GM18511 (cell line): ENCODE measurements around the gene SEMA3D.

Source experiments
- ATAC-seq: cut with Tn5 transposase; IDR thresholded peaks from one replicate; pipeline ENCODE4 v1.9.1; 2021; ENCODE audit warnings: mild to moderate bottlenecking, moderate library complexity; ENCODE audit not compliant: unreplicated experiment

SEMA3D gene

DNA sequence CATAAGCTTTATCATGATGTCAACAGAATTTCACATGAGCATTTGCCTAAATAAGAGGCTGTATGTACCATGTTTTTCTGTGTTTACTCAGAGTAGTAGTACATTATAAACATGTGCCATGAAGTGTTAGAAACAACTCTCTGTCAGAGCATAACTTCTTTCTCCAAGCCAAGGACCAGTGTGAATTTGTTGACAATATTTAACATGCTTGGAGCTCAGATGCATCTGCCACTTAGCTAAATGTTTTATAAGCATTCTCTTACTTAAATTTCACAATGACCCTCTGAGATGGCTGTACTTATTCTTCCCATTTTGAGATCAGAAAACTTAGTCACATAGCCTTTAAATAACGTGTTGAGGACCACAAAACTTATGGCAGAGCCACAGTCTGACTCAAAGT, 105.0 kb downstream of the SEMA3D start:
- no peak for ATAC-seq

DNA sequence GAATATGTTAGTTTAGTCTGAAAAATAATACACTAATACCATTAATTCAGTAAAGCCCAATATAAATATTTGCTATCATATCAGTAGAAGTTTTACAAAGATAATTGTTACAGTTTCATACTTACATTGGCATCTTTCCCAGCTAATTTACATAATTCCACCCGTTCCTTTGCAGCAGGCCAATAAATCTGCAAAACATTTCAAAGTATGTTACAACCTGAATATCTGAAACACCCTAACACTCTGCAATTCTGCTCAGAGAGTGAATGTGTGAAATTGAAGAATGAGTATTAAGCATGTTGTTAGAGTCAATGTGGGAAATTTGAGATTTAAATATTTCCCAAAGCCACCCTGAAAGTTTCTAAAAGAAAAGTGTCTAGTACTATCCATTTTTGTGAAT, 105.5 kb downstream of the SEMA3D start:
- ATAC-seq = no peak

DNA sequence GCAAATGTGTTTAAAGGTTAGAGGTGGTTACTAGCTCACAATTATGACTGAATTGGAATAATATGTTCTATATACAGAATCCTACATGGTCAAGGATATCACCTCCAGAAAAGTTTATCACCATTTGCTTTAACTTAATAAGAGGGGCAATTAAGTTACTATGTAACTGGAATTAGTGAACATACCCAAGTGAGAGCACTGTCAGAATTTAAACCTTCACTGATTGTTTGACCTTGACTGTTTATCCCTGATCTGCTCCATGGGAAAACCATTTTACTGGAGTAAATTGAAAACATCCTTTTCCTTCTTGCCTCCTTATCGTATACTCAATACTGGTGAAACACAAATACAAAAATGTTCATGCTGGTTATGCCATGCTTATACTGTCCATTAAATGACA, 107.4 kb downstream of the SEMA3D start:
- no peak for ATAC-seq

DNA sequence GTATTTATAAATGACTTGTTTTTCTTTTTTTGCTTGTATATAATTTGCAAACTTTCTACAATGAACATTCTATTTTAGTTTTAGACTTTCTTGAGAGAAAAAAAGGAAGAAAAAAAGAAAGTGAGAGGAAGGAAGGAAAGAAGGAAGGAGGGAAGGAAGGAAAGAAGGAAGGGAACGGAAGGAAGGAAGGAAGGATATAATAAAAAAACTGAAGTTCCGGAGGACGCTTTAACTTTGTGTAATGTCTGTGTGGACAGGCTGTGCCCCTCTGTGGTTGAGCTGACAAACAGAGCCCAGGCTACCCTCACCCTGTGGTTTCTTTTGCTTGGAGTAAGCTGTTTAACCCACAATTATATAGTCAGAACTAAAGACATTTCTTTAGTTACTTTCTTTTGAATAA, 108.7 kb downstream of the SEMA3D start:
- no peak for ATAC-seq

DNA sequence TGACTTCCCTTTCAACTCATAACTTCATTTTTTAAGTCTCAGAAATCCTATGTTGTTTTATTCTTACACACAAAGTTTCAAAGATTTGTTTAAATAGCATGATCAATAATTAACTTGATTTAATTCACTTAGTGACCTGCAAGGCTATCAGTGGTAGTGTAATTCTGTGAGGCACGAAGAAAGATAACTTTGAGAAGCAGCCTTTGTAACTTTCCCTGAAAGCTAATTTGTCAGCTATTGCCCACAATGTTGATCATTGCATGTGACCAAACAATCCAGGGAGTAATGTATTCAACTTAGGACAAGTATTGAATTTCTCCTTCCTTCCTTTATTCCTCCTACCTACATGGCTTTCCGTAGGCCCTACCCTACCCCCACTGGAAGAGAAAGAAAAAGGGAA, 111.0 kb downstream of the SEMA3D start:
- no peak for ATAC-seq

DNA sequence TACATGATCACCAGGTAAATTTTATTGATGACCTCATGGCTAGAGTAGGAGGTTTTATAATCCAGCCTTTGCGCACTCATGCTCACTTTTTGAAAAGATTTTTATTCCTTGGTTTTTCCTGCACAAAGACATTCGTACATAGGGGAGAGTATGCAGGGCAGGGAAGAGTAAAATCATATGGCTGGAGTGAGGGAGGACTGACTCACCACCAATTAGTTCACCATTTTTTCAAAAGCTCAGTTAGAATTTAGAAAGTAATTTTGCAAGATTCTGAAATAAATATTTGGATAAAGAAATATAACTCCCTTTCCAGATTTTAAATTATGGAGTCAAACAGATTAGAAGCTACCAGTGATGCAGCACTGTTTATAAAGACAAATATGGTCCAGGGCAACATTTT, 111.9 kb downstream of the SEMA3D start:
- ATAC-seq = no peak

DNA sequence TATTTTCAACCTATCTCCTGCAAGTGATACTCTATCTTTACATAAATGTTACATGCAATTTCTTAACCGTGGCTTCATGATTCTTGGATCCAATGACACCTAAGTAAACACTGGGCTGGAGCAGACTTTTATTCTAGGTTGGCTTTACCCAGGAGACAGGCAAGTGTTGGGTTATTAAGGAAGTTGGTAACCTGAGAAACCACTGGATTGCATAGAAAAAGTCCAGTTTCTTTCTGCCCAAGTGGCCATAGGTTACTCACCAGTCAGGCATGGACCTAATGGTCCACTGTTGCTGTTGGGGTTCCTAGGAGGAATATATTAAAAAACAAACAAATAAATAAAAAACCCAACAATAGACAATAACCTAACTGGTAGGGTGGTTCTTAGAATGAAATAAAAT, 112.8 kb downstream of the SEMA3D start:
- ATAC-seq = no peak

DNA sequence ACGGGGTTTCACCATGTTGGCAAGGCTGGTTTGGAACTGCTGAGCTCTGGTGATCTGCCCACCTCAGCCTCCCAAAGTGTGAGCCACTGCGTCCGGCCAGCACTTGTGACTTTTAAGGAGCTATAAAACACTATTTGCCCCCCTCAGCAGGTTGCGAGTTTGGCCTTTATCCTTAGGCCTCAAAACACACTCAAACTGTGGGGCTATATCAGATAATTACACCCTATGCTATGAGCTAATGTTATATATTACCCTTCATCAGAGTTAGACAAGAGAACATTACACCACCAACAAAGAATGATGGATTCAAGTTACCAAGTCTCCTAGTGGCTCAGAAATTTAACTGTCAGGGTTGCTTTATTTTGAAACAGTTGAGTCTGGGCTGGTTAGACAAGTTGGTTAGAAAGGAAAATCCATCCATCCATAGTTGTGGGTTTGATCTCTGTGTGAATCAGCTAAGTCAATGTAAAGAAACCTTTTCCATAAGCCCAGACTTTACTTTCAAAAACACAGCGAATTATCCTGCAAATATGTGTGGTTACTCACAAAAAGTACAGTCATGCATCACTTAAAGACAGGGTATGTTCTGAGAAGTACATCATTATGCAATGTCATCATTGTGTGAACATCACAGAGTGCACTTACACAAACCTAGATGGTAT, 115.8 kb downstream of the SEMA3D start:
- no peak for ATAC-seq

DNA sequence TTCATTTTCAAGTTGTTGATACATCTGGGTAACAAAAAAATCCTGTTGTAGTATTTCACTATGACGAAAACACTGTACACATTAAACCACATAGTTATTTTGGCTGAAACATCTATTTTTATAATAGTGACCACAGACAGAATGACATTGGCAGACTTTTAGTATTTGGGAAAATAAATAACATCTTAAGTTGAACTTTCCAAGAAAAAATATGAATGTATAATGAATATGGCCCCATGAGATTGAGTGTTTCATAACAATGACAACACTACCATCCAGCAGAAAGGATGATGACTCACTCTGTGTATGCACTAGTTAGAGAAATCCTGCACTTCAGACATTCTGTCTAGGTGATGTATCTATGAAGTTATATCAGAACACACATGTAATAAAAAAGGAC, 118.1 kb downstream of the SEMA3D start:
- ATAC-seq = no peak

DNA sequence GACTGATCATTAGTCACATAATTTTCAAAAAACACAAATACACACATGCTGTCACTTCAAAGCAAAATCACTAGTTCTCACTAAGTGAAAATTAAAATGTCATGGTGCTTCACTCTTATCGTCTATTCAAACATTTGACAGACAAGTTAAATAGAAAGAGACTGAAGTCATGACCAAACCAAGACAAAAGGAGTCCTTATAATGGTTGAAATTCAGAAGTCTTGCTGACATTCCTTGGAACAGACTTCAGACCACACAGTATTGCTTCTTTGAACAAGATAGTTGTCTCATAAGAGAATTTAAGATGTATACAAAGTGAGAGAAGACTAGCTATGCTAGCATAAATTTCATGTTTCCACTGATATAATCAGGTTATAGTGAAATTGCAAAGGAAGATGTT, 119.5 kb downstream of the SEMA3D start:
- ATAC-seq = no peak

DNA sequence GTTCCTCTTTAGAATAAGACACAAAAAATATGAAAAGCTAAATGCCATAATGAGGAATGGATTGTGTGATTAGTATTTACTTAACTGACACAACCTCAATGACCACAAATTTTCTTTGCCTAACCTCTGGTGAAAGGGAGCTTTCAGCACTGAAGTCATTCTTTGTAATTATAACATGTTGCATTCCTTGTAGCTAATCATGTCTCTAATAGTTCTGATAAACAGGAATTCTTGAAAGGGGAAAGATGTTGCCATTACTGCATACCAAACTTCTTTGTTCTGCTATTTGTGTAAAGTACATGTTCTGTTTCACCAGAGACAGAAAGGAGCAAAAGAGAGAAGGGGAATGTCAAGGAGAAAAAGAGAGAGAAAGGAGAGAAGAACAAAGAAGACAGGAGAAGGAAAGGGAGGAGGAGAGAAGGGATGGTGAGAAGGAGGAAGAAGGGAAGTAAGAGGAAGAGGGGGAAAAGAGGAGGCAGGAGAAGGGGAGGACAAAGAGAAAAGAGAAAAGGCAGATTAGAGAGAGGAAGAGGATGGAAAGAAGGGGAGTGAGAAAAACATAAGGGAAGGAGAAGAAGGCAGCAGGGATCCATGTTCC, 120.9 kb downstream of the SEMA3D start:
- no peak for ATAC-seq

DNA sequence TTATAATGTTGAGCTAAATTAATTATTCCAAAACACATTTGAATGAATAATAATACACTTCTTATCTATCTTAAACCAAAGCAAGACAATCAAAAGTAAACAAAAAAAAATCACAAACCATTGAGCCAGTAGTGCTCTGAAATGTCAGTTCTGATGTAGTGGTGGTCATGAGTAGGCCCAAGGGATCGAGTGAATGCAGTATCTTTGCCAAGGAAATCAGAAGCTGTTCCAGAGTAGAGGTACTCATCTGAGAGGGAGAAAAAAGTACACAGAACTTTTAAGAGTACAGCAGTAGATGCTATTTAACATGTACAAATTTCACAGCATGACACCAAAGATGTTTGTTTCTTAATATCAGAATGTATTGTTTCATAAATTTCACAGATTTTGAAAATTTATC, 121.5 kb downstream of the SEMA3D start:
- no peak for ATAC-seq

DNA sequence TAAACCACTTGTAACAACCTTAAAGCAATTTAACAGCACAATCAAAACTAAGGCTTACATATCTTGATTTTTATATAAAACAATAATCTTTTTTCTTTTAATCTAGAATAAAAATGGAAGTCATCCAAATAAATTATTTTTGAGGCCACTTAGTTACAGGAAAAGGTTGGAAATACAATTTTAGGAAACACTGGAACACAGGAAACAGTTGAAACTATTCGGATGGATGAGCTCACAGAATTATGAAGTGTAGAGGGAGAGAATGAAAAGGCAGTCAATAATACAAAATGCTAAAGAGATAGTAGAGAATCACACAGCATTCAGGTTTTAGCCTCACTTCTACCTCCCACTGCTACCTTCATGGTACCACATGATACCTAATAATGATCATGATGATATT, 124.2 kb downstream of the SEMA3D start:
- no peak for ATAC-seq

DNA sequence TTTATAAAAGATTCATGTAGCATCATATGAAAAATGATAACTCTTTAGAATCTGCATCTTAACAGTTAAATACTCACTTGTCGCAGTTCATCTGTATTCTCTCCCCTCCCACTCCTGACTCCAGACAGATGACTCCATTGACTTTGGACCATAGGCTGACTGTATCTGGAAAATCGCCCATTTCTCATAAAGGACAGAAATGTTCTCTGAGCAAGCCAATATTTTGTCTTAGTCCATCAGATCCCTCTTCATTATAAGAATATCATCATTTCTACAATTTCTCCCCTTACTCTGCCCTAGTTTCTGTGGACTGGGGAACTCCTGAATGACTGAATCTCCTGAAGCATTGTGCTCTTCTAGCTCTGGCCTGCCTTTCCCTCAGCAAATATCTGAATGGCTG, 125.4 kb downstream of the SEMA3D start:
- no peak for ATAC-seq

DNA sequence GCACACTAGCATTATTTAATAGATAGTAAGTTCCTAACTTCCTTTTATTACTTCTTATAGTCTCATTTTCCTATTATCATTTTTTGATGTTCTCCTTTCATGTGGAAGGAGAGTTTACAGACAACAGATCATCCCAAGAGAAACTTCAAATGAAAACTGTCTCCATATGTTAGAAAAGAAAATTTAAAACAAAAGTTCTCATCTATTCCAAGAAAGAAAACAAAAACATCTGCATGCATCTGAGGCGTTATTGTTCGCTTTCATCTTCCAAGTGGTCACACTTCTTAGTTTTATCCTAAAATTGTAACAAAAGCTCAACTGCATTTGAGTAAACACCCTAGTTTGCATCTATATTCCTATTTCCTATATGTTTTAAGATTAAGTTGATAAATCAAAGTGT, 126.2 kb downstream of the SEMA3D start:
- ATAC-seq = no peak

DNA sequence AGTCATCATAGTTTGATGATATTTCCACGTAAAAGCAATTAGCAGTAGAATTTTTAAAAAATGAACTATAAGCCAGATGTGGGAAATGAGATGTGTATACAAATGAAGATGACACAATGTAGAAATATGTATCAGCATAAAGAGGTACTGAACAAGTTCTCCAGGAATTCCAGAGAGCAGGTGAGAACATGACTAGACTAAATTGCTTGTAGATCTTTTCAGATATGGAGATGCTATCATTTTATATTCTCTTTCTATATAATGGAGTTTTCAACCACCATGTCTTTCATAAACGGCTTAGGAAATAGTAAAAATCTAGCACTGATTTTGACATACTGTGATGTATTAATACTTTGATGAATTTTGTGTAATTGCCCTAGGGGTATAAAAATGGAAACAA, 130.9 kb downstream of the SEMA3D start:
- no peak for ATAC-seq

DNA sequence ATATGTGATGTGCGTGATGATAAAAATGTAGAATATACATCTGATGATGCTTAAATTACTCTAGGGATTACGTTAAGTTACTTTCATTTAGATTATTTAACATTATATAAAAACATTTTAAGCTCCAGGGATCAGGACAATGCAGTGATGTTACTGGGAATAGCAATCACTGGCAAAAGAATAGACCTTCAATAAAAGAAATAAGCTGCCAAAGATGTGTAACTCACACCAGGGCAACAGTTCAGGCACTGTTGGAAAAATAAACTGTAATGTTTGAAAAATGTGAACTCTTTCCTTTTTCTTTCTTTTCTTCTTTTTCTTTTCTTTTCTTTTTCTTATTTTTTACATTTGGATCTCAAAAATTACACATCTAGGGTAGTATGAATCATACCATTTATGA, 131.7 kb downstream of the SEMA3D start:
- ATAC-seq = no peak

DNA sequence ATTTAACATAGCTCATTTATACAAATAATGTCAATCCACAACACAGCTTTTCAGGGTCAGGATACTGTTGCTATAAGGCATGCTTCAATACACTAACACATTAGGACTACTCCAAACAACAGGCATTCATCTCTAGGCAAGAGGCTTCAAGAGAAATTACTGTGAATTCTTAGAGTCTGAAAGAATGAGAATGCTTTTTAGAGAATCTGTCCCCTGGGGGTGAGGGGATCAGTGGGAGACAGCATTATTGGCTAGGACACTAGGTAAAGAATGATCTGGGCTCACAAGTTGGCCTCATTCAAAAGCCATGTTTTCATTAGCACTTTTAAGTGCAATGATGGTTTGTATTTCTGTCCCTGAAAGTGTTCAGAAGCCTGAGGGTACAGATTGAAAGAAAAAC, 132.6 kb downstream of the SEMA3D start:
- no peak for ATAC-seq

DNA sequence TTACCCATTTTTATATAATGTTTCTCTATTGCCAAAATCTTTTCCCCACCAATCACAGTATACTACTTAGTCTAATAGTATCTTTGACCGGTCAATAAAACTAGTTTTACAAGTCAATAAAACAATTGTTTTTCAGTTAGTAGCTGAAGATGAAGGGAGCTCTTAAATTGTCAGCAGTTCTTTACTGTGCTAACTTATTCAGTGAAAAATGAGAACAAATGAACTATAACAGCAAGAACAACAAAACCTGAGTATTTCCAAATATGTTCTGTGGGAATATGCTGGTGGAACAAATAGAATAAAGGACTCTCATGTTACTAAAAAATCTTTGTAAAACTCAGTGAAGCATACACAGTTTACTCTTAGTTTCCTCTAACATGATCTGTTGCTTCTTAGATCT, 134.0 kb downstream of the SEMA3D start:
- ATAC-seq = no peak

DNA sequence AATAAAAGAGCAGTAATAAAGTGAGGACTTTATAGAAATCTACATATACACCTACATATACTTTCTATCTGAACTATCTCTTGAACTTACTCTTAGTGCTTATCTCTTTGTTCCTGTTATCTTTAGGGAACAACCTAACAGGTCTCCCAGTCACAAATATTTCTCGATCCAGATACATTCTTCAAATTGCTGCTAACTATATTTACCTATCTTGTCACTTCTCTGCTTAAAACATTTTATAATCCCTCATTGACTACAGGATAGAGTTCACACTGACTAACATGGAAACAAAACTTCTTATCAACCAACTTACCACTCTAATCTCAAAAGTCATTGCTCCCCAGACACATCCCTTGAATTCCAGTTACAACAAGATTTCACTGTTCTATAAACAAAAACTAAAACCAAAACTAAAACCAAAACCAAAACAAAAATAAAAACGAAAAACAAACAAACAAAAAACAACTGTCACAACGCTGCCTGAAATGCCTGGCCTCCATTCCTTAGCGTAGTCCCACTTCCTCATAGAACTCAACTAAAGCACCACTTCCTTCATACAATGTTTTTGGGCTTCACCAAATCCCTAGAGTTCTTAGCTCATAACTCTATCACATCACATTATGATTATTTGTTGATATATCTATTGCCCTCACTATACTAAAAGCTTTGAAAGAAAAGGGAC, 134.7 kb downstream of the SEMA3D start:
- ATAC-seq = no peak

DNA sequence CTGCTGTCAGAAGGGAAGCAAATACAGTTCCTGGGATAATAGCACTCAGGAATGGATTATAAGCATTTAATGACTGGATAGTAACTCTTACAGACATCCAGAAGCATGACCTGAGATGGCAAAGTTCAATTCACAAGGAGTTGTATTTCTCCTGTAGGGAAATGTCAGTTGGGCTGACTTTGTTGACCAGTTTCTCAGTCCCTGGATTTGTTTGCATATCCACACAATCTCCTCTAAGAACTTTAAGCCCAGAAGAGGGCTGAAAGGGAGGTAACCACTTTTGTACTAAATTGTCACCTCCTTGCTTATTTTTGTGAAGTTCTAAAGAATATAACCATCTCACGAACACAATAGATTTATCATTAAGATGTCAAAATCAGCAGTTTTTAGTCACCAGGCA, 140.3 kb downstream of the SEMA3D start:
- no peak for ATAC-seq

DNA sequence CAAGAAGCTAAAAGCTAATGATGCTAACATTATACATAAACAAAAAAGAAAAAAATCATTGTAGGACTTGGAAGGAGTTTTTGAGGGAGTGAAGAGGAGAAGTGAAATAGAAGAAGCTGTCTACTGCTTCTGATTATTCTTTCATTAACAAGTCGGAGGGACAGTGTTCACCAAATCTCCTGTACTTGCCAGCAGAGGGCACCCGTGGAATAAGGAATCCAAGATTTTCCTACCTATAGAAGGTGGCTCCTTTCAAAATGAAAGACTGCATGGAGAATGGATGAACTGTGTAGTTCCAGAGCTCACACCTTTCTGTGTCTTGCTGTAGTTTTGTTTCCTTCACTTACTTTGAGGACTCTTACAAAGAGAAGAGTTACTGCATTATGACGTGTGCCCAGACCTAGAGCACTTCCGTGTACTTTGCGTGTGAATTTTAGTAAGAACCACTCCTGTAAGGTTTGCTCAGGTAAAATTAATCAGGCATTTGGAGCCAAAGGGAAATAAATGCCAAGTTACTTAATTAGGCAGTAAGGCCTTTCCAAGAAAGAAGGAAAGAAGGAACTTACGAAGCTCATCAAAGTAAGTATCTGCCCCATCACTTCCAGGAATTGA, 145.1 kb downstream of the SEMA3D start:
- no peak for ATAC-seq
